CD4-positive, alpha-beta T cell treated with Interleukin-15 for 4 hours (primary cell): ENCODE results near the gene TFE3.

ENCODE experiments used
- DNase-seq: peaks from one replicate; pipeline ENCODE4 v3.0.0-alpha.2; 2020; ENCODE audit warnings: low spot score

TFE3 gene, protein sequence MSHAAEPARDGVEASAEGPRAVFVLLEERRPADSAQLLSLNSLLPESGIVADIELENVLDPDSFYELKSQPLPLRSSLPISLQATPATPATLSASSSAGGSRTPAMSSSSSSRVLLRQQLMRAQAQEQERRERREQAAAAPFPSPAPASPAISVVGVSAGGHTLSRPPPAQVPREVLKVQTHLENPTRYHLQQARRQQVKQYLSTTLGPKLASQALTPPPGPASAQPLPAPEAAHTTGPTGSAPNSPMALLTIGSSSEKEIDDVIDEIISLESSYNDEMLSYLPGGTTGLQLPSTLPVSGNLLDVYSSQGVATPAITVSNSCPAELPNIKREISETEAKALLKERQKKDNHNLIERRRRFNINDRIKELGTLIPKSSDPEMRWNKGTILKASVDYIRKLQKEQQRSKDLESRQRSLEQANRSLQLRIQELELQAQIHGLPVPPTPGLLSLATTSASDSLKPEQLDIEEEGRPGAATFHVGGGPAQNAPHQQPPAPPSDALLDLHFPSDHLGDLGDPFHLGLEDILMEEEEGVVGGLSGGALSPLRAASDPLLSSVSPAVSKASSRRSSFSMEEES

DNA sequence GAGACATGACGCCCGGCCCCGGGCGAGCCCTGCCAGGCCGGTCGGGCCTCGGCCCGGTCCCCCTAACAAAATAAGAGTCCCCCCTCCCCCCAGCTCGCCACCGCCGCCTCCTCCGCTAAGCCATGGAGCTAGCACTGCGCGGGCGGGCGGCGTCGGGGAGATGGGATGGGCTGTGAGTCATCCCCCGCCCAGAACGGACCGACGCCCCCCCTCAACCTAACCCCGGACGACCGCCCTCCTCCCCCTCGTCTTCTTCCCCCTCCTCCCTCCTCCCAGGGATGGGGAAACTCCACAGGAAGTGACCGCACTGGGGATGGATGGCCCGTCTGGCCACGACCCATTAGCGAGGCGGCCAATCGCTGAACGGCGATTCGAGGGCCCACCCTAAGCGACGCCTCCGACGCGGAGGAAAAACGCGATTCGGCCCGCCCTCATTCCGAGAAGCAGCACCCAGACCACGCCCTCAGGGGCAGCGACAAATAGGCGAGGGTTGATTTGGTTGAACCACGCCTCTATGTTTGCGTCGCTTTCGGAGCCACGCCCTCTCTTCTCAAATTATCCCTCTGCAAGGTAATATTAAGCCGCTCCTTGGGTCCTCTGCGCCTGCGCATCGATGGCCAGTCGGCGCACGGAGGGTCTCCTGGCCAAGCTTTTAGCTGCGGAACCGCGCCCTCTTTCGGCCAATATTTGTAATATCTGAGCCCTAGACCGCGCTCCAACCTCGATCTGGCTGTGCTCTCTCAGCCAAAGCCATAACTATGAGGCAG, at the start of gene TFE3:
Gene TFE3 (minus strand): TSS at position 138 of the 767 bp plus-strand sequence. CDS start 131 bp downstream, at position 7.
- peak; percentile 98 for DNase-seq

DNA sequence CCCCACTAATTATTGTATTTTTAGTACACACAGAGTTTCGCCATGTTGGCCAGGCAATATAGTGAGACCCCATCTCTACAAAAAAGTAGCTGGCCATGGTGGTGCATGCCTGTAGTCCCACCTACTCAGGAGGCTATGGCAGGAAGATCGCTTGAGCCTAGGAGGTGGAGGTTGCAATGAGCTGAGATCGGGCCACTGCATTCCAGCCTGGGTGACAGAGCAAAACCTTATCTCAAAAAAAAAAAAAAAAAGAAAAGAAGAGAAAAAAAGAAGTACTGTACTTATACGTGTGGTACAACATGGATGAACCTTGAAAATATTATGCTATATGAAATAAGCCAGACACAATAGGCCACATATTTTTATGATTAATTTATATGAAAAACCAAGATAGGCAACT, 46.4 kb upstream of the TFE3 start:
- no peak for DNase-seq

DNA sequence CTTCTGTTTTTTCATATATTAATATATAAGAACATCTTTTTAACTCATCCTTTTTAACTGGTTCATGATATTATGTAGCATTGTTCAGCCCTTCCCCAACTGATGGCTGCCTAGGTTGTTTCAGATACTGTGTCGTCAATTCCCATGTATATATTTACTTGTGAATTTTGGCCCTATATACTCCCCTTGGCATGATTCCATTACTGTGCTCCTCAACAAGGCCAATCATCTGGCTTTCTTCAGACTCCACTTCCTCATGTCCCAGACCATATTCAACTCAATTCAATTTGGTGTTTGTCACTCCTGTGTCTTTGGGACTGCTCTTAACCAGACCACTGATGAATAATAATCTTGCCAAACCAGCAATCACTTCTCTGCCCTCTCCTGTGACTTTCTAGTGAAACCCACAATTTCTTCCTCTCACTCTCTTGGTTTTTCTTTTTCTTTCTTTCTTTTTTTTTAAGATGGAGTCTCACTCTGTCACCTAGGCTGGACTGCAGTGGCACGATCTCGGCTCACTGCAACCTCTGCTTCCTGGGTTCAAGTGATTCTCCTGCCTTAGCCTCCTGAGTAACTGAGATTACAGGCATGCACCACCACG, 39.2 kb upstream of the TFE3 start:
- DNase-seq: no peak

DNA sequence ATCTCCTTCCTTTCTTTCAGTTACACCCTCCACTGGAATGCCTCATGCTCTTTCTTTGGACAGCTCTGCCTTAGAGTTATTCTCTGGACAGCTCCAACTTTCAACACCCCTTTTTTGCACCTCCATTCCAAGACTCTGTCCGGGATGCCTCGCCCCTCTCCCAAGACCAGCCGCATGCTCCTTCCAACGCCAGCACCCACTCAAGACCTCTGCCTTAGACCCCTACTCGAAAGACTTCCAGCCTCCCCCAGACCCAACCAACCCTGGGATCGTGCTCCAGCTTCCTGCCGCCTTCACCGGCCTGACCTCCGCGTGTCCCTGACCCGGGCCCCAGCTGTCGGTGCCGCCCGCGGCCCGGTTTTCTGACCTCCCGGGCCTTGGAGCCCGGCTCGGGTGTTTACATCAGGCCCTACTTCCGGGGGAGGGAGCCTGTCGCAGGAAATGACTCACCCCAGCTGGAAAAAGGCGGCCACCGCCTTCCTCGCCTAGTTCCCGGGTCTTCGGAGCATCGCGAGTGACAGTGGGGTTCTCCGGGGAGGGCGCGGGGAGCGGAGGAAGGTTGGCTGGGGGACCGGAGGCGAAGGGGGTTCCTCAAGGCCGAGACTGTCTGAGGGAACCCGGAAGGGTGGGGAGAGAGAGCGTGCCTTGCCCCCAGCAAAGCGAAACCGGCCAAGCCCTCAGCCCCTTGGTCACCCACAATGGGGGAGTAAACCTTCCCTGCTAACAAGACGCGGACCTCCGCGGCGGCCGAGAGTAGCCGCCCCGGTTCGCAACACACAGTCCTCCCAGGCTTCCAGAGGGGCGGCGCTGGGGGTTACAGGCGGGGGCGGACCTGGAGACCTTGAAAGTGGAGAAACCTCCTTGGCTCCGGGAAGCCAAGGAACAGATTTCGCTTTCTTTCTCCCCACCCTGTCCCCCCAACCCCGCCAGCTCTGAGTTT, 36.6 kb upstream of the TFE3 start, which contains the start of gene WDR45:
Gene WDR45 (minus strand): TSS at position 399 of the 940 bp plus-strand sequence. CDS start 1,792 bp downstream, outside the sequence.
- DNase-seq: peak; percentile 75

DNA sequence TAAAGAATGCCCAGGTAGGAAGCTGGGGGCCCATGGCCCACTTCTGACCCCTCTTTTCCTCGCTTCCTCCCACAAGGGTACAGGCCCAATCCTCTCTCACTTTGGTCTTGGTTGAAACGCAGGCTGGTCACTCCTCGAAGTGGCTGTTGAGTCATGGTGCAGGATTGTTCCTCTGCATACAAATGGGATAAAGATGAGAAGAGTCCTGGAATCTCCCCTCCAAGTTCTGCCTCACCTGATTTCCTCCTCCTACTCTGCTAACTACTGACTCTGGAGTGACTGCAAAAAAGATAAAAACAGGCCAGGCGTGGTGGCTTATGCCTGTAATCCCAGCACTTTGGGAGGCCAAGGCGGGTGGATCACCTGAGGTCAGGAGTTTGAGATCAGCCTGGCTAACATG, 34.8 kb upstream of the TFE3 start:
- no peak for DNase-seq

DNA sequence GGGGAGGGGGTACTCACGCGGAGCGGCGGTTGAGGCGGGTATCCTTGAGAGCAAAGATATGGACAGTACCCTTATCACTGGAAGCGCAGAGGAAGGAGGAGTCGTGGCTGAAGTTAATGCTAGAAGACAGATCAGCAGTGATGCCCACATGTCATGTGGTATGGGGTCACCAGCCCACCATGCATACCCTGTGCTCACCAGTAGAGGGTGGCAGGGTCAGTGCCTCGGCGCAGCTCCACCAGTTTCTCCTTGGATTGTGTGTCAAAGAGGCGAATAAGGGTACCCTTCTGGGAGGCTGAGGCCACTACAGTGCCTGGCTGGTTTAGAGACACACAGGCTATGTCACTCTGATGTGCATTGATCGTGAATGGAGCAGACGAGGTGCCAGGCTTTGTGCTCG, 32.2 kb upstream of the TFE3 start:
- DNase-seq: no peak

DNA sequence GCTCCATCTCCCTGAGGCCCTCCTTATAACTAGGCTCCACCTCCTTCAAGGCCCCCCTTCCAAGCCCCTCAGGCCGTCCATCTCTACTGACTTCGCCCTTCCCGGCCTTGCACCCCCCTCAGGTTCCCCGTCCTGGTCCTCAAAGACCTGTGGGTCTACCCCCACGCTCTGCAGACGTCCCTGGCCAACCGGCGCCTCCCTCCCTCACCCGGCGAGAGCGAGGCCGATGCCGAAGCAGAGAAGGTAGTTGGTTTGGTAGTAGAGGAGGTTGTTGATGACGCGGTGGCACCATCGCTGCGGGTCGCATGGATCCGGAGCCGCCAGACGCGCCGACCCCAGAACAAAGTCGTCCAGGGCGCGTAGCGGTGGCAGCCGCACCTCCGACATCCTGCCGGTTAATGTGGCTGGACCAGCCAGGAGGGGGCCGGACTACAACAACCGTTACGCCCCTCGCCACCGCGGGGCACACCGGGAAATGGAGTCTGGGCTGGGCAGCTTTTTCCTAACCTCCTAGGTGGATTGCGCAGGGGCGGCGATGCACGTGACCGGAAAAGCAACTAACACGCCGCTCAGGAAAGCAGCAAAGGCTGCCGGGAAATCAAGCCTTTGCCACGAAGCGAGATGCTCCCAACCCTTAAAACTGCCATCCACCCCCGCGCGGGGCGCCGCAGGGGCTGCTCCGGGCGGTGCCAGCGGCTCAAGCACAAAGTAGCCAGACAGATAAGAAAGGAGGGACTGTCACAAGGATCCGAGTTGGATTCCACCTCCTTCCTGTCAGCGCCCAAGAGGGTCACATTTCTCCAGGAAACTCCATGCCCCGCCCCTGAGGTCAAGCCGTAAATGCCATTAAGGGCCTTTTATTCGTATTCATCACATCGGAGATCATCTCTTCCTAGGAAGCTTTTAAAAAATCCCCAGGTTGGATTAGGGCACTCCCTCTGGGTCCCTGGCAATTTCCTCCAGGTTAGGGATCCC, 30.7 kb upstream of the TFE3 start, which contains the start of gene PRAF2:
Gene PRAF2 (minus strand): TSS at position 402 of the 975 bp plus-strand sequence. CDS start 15 bp downstream, at position 387.
- DNase-seq: peak; percentile 91

DNA sequence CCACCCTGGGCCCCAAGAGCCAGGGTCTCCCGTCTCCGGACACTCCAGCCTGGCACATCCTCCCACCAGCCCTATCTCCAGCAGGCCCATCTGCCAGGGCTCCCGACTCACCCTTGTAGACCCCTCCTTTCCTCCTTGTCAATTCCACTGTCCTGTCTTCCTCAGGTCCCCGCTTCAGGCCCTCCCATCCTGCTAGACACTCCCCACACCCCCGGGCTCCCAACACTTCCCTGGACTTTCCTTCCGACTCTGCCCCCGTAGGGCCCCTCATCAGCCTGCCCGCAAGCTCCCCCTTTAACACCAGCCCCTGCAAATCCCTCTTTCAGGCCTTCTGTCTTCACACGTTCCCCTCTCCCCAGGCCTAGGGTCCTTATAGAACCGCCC, 29.5 kb upstream of the TFE3 start:
- DNase-seq: no peak

DNA sequence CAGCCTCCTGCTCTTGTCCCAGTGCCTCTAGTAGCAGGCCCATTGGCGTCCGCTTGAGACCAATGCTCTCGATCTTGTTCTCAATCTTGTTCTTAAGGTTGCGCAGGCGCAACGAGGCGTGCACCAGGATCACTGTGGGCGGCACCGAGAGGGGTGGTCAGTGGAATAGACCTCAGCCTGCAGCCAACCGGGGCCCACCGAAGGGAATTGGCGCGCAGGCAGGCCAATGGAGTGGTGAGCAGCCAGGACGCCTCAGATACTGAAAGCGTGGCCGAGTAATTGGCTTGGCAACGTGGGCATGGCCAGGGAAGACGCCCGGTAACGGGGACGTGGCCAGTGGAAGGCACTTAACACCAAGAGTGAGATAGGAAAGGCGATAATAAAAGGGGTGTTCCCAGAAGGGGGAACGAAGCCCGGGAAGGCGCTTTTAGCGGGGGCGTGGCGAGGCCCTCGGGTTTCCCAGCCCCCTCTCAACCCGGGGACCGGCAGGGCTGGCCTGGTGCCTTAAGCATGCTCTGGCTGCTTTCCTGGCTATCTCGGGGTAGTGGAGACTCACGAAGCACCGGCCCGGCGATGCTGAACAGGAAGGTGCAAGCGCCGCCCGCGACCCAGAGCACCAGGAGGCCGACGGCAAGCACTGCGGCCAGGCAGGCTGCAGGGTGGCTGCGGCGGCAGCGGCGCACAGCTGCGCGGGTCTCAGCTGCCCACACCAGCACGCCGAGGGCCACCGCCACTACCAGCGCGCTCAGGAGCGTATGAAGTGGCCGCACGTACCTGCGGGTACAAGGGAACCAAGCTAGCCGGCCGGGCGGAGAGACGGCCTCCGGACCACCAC, 28.9 kb upstream of the TFE3 start:
- no peak for DNase-seq

DNA sequence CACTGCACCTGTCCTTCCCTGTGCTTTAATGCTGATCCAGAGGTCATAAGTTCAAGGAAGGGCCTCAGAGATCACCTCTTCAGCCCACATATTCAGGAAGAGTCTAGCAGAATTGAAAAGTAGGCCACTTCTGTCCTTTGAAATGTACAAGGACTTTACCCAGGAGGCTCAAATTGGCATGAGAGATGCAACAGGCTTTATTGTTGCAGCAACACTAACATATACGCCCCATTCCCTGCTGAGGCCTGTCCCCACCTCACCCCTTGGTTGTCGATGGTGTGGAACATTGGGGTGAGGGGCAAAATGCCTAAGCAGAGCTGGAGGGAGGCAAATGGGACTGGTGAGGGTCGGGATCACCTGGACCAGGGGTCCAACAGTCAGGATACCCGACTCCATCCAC, 27.8 kb upstream of the TFE3 start:
- DNase-seq: no peak

DNA sequence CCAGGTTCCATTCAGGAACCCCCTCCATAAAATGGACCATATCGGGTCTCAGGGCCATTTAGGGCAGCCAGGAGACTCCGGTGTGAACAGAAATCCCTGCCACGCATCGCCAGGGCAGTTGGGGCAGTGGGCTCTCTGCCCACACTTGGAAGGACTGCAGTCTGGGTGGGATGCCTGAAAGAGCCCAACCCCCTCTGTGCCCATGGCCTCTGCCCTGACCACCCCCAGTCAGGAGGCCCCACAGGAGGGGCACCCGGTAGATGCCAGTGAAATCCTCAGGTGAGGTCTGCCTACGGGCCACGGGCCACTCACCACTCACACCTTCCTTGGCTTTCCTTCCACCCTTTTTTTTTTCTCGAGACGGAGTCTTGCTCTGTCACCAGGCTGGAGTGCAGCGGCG, 25.9 kb upstream of the TFE3 start:
- DNase-seq: no peak

DNA sequence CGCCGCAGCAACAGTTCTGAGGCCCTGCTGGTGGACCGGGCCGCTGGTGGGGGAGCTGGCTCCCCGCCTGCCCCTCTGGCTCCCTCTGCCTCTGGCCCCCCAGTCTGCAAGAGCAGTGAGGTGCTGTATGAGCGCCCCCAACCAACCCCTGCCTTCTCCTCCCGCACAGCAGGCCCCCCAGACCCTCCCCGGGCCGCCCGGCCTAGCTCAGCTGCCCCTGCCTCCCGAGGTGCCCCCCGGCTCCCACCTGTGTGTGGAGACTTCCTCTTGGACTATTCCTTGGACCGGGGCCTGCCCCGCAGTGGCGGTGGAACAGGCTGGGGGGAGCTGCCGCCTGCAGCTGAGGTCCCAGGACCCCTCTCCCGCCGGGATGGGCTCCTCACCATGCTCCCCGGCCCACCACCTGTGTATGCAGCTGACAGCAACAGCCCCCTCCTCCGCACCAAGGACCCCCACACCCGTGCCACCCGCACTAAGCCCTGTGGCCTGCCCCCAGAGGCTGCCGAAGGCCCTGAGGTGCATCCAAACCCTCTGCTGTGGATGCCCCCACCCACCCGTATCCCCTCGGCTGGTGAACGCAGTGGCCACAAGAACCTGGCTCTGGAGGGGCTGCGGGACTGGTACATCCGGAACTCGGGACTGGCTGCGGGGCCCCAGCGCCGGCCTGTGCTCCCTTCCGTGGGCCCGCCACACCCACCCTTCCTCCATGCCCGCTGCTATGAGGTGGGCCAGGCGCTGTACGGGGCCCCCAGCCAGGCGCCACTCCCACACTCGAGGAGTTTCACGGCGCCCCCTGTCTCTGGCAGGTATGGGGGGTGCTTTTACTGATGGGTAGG, 24.3 kb upstream of the TFE3 start:
- no peak for DNase-seq

DNA sequence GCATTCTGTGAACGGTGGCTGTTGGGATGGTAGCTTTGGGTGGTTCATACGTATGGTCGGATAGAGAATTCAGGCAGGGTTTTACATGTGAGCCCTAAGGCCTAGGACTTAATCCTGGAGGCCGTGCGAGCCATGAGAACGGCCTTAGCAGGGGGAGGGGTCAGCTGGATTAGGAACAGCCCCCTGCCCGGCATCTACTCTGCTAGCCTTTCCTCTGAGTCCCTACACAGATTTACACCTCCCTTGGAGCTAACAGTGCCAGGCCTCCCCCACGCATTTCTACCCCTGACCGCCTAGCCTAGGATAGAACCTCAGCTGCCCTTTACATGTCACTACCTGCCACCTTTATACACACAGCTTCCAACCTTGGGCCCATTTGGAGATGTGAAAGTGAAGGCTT, 23.5 kb upstream of the TFE3 start:
- DNase-seq: no peak

DNA sequence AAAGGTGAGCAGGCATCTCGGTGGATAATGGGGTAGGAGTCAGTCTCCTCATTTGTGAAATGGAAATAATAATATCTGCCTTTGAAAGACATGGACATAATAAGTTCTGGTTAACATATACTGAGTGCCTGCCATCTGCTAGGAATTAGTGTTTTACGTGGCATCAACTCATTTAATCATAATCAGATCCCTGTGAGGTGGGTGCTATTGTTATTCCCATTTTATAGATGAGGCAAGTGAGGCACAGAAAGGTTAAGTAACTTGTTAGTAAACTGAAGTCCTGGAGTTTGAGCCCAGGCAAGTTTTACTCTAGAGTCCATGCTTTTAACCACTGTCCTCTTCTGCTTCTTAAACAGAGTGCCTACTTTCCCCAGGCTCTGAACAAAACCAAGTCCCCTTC, 23.1 kb upstream of the TFE3 start:
- no peak for DNase-seq

DNA sequence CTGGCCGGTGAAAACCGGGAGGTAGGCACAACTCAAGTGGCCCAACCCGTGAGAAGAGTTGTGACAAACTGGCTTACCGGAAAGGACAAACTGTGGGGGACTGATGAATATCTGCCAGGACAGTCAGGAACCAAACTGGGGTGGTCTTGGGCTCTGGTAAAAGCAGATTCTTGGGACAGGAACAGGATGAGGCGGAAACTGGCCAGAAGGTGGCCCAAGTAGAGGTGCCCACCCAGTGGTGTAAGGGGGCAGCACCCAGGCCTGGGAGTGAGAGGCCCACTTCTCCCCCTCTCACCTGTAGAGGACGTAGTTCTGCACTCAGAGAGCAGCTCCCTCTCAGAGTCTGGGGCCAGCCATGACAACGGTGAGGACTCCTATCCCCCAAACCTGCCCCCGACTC, 21.6 kb upstream of the TFE3 start:
- no peak for DNase-seq

DNA sequence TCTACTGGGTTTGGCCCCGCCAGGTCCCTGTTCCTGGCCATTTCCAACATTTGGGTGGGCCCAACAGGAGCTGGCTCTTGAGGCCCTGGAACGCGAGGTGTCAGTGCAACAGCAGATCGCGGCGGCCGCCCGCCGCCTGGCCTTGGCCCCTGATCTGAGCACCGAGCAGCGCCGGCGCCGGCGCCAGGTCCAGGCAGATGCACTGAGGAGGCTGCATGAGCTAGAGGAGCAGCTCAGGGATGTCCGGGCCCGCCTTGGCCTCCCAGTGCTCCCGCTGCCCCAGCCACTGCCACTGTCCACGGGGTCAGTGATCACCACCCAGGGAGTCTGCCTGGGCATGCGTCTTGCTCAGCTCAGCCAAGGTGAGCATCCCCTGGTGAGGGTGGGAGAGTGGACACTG, 21.1 kb upstream of the TFE3 start:
- DNase-seq: no peak

DNA sequence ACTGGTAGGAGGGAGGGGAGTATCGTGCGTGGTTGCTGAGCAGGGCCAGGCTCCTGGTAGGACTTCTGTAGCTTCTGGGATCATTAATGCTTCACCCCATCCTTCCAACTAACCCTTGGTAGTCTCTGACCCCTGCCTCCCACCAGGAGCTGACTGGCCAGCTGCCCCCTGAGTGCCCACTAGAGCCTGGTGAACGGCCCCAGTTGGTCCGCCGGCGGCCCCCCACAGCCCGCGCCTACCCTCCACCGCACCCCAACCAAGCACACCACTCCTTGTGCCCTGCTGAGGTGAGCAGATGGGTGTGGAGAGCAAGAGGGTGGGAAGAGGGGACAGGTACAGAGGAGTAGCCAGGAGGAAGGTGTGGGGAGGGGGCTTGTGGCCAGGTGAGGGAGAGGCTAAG, 20.6 kb upstream of the TFE3 start:
- no peak for DNase-seq

DNA sequence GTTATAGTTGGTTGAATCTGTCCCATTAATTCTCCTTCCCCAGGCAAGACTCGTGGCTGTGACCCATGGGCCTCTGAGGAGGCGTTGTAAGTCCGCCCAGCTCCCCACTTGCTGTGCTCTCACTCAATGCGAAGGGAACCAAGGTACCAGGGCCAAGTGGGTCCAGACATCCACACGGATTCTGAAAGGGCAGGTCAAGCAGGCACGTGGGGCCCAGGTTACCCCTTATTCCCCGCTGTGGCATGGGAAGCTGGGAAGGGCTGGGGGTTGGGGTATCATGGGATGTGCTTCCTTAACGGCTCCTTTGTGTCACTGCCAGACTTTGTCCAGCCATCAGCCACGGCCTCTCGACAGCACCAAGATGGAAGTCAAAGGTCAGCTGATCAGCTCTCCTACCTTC, 18.8 kb upstream of the TFE3 start:
- no peak for DNase-seq
